COR-L47 (cell line): ENCODE results near the gene CGNL1.

Experiments
- DNase-seq: peaks from one replicate; lab custom pipeline; 2025; lab: John Stamatoyannopoulos, UW

The CGNL1 gene

DNA sequence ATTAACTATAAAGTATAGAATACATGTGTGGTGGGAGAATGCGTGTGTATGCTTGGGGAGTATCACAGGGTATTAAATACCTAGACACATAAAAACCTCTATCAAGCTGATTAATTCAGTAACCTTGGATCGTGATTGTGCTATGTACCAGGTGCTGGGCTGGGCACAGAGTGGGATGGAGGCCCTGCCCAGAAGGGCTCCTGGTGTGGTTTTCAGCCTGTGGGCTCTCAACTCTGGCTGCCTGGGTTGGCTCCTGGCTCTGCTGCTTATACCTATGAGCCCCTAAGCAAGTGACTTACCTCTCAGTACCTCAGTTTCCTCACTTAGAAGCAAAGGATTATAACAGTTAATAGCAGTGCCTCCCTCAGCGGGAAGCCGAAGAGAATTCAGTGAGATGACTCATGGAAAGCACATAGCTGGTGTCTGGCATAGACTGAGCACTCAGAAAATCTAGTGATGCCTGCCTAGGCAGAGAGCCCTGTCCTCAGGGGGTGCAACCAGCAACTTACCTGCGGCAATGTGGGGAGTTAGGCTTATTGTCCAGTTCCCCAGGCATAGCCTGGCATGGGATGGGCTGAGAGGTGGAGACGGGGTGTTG, 124.8 kb downstream of the CGNL1 start:
- DNase-seq = no peak

DNA sequence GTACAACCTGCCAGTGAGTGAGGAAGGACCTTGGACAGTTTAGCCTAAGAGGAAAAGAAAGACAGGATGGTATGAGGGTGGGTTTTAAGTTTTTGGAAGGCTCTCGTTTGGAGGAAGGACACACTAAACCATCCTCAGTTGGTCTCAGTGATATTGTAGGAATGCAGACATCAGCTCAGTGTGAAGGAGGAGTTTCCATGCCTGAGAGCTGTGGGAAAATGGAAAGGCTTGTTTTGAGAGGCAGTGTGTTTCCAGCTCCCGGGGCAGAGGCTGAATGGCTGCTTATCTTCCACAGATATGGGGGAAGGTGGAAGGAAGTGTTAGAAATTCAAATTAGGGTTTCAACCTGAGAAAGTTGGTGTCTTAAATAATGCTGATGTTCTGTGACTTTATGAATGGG, 125.8 kb downstream of the CGNL1 start:
- DNase-seq = no peak

DNA sequence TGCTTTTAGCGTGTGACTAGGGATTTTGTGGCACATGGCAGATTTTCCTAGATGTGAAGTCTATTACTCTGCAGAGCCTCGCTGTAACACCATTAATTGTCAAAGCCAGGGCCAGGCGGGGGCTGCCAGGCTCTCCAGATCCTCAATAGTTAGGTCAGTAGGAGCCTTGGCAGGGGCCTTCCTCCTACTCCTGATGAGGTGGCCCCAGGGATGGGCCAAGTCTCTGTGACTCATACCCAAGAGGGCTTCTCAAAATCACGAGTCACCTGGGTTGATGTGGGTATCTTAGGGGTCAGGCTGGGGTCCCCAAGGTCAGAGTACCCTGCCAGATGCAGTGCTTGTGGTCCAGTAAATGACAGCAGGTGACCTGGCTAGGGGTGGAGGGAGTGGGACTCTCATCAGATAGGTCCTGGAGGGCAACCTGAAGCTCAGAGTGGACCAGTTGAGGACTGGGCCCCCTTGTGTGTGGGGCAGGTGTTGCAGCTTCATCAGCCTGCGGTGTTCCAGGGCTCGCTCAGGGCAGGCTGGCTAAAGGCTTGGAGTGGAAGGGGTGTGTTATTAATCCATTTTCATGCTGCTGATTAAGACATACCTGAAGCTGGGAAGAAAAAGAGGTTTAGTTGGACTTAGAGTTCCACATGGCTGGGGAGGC, 126.9 kb downstream of the CGNL1 start:
- no peak for DNase-seq

DNA sequence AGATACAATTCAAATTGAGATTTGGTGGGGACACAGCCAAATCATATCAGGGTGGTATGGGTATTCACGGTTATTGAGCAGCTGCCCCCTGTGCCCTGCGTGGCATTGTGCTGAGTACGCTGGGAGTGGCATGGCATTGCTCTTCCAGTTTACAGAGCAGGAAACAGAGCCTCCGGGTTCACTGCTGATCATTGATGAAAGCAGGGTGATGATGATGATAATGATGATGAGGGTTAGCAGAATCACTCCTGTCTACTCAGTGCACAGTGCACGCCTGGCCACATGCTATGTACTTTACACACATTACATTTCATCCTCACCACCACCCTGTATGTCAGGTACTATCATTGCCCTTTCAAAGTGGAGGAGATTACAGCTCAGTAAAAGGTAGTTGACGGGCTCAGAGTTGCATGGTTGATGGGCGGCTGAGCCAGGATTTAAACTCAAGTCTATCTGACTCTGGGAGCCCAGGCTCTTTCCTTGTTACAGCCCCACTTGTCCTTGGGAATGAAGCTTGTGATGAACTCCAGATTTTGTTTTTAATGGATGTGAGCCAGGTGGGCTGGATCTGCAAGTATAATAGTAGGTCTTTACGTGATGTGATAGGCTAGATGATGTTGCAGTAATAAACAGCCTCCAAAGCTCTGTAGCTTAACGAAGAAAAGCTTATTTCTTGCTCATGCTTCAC, 127.8 kb downstream of the CGNL1 start:
- no peak for DNase-seq

DNA sequence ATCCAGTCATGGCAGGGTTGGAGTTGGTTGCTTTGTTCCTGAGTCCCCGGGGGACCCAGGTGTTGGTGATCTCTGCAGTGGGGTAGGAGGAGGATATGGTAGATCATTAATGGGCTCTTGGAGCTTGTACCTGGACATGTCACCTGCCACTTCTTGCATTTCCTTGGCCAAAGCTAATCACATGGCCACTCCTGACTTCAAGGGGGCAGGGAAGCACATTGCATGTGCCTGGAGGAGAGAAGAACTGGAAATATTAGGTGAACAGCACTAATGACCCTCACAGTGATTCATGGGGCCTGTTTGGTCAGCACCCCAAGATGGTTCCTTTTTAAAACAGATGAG, 128.3 kb downstream of the CGNL1 start:
- no peak for DNase-seq

DNA sequence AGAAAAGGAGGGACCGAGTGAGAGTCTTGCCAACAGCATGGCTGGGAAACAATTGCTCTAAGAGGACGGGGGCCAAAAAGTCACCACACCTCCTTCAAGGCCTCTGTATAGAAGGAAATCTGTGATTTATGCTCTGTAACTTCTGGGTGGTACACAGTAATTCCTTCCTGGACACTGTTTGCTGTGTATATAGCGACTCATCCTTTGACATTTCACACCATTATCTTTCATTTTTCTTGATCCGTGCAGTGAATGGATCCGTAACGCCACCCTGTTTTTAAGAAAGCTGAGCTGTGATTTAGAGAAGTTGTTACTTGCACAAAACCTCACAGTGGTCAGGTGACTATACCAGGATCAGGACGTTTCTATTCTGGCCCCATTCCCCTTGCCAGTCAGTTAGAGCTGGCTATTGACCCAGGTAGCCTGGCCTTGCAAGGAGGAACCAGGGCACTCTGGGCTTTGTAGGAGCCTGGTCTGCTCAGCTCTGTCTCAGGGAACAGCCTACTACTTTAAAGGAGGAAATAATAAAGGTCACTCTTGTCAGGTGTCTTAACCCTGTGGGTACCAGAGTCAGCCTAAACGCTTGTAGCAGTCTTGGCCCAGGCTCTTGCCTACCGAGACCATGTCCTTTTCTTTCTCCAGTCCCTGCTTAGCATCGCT, 128.9 kb downstream of the CGNL1 start:
- no peak for DNase-seq

DNA sequence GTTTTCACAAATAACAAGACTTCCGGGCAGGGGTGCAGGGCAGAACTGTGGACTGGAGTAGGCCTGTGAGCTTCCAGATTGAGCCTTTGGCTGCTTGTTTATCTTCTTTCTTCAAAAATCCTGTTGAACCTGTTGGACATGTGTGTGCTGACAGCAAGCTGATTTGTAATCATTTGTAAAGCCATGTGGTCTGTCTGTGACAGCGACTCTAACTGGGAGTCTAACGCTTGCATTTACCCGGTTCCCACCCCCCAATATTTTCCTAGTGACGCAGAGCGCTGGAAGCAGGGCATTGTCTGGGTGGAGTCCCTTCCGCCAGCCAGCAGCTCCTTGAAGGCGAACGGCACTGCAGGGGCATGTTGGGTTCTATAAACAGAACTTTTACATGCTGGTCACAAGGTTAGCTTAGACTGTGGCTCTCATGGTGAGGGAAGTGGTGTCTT, 129.7 kb downstream of the CGNL1 start:
- DNase-seq = no peak

DNA sequence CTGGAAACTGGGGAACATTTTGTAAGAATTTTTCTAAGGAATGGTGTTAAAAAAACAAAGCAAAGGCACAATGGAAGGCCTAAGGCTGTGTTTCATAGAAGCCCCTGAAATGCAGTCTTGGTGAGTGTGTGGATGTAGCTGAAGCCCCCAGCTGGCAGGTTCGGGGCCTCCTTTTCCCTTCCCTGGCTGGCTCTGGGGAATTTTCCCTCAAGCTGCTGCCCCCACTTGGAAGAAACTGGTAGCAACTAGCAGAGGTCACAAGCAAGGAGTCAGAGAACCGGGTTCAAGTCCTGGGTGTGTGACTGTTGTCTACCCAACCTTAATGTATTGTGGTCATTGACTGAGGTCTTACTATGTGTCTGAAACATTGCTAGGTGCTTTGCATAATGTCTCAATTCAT, 130.1 kb downstream of the CGNL1 start:
- DNase-seq = no peak

DNA sequence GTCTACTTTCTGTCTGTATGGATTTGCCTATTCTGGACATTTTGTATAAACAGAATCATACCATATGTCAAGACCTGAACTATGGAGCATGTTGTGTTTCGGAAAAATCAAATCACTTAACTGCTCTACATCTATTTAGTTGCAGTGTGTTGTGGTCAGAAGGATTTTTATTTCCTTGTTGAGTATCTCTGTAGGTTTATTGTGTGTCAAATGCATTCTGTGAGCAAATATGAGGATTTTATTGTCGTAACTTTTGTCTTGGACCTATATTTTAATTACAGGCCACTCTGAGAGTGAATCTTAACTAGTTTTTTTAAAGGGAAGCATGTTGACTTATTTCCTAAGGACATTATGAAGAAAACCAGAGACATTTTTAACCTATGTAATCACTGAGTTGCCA, 130.8 kb downstream of the CGNL1 start:
- DNase-seq = no peak

DNA sequence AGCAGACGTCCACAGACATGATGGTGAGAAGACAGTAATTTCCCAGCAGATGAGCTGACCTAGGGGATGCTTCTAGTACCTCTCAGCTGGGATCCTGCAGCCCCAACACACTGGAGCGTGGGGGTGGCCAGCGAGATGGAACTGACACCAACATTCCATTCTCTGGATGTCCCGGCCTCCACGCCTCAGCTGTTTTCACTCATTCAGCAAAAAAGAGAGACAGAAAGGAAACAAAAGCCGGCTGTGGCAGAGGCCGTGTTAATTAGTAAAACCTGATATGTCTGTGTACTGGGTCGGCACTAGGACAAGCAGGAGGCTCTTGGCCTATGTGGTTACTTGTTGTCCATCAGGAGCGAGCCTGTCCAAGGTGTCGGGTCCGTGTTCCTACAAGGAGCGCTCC, 132.8 kb downstream of the CGNL1 start:
- no peak for DNase-seq

DNA sequence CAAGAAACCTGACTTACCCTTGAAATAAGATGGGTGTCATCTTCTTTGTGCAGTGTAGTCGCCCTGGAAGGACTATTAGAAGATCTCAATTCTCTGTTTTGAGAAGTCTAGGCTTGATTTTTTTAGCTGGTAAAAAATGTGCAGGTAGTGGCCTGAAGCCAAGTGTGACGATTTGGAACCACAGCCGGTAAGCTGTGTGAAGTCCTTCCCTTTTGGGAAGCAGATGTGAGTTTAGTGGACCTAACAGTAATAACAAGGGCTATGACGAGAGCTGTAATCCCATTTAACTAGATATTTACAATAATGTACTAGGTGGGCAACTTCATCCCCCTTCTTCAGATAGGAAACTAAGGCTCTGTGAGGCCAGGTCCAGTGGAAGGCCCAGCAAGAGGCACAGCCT, 133.7 kb downstream of the CGNL1 start:
- DNase-seq = no peak

DNA sequence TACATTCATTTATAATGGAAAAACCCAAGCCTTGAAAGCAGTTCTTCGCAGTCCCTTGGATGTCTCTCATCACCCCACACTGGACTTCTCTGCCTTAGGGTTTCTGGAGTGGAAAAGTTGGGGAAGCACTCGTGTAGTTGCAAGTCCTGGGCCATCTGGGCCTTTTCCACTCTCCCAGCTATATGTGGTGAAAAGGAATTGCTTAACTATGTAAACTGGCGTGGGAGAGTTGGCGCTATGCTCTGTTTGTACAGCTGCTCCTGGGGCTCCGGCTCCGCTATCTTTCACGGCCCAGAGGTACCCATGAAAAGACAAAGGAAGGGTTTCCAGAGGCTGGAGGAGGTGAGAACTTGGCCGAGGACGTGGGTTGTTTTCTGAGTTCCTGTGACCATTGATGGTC, 134.3 kb downstream of the CGNL1 start:
- peak; percentile 68 for DNase-seq

DNA sequence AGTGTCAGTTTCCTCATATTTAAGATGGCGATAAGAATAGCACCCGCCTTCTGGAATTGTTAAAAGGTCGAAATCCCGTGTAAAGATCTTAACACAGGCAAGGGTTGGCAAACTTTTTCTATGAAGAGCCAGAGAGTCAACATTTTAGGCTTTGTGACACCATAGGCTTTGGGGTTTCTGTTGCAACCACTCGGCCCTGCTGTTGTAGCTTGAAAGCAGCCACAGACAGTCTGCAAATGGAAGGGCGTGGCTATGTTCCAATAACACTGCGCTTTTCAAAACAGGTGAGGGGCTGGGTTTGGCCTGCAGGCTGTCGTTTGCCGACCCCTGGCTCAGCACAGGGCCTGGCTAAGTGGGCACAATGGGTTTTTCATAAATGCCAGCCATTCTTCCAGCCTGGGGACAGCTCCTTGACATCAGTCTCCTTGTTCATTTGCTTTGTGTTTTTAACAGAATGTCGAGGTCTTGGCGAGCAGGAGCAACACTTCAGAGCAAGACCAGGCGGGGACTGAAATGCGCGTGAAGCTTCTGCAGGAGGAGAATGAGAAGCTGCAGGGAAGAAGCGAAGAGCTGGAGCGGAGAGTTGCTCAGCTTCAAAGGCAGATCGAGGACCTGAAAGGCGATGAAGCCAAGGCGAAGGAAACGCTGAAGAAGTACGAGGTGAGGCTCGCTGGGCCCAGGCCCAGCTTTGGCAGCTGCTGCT, 140.2 kb downstream of the CGNL1 start:
- no peak for DNase-seq

DNA sequence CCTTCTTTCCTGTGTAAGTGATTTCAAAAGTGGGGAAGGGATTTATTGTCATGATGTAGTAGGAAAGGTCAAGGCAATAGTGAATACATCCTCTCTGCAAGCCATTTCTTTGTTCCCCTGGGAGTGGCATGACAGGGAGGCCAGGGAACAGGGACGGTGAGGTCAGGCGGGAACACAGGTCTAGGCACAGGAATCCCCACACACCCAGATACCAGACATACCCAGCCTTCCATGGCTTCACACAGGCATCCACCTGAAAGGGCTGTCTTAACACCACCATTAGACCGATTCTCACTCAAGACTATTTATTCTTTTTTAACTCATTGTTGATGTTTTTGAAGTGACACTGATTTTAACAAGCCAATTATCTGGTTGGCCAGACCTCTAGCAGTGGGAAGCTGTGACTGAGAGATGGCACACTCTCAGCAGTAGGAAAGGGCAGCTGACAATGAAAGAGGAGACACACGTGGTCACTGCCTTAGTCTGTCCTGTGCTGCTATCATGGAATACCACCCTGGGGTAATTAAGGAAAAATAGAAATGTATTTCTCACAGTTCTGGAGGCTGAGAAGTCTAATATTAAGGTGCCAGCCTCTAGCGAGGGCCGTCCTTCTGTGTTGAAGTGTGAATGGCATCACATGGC, 140.8 kb downstream of the CGNL1 start:
- DNase-seq = no peak

DNA sequence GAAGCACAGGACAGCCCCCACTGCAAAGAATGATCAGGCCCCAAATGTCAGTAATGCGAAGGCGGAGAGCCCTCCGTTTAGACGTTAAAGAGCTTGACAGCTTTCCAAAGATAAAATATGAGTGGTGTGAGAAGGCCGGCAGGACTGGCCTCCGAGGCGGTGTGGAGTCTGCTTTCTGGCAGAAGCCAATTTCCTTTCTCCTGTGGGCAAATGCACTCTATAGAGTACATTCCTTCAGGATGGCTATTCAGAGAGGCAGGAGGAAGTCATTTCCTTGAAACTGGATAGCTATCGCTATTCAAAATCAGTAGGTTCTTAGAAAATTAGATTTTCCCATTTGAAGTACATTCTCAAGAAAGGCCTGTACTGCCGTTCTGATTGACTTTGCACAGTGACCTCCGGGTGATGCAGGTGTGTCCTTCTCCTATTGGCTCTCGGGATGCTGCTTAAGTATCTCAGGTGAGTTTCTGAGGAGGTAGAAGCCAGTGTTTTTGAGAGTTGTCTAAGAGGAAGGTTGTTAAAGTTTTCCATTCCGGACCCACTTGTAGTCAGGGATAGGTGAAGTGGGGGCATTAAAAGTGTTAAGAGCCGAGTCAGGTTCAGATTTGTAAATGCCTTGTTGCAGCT, 142.6 kb downstream of the CGNL1 start:
- DNase-seq = no peak

DNA sequence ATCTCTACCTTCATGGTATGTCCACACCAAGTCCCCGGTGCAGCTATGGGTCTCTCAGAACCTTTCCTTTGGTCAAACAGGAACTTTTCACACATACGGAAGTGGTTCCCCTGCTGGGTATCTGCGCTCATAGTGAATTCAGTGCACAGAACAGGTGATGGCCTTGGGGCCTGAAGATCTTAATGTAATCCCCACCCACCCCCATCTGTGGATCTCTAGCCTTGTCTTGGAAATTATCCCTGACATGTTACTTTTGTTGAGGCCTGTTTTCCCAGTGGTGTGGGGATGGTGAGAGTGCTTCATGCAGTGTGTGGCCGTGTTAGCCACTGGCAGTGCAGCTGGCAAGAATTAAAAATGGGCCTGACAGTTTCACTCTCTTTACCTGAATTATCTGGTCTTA, 143.5 kb downstream of the CGNL1 start:
- no peak for DNase-seq

DNA sequence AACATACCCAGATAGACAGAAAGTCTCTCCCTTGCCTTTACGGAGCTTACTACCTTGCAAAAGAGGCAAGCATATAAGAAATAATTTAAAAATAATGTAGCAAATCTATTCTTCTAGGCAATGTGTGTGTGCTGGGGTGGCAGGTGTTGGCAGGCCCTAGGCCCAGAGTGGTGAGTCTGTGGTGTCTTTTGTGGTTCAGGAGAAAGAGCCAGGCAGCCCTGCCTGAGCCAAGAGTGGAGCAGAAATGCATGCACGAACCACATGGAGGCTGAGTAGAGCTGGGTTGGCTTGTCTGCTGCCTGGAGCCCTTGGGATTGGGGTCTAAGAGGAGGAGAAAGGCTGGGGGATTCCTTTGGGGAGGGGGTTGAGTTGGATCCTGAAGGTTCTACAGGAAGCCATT, 145.2 kb downstream of the CGNL1 start:
- no peak for DNase-seq

DNA sequence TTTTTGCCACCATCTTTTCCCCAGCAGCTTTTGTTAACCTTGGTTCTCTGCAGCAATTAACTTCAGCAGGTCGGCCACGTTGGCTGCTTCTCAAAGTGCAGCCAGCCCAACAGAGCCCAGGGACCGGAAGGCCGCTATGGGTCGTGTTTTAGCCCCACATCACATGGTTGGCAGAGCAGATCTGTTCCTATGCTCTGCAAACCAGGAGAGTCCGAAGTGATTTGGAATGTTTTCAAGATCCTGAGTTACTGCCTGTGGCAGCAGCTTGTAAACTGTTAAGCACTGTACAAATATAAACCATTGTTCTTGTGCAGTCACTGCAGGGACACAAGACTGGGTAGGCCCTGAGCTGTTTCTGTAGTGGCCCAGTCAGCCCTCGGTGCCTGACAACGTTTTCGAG, 145.8 kb downstream of the CGNL1 start:
- DNase-seq = peak; percentile 27

DNA sequence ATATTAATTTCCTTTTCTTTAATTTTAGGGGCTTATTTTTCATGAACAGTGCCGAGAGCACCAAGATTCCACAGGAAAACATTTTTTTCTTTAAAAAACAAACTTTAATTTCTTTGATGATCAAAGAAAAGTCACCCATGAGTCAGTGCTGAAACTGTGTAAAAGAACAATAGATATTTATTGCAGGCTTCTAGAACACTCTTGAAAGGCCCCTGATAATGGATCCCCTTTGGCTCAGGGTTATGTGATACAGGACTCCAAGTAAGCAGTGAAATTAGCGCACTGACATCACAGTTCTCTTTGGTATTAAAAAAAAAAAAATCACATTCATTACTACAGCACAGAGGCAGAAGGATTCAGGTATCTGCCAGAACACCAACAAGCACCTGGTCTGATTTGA, 149.3 kb downstream of the CGNL1 start:
- DNase-seq = no peak

DNA sequence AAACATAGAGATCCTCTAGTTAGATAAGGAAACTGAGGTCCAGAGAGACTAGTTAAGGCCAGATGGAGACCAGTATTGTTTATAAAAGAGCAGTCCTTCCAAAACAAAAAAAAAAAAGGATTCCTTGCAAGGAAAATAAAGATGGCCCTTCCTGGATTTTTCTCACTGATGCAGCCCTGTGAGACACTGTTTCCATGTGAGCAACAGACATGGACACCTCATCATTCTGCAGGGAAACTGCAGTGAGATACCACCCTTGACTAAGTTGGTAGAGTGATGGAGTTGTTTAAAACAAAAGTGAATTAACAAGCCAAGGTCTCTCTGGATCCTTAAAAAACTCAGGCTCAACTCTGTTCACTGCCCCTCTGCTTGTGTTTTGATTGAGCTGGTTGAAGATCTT, 149.8 kb downstream of the CGNL1 start:
- no peak for DNase-seq

DNA sequence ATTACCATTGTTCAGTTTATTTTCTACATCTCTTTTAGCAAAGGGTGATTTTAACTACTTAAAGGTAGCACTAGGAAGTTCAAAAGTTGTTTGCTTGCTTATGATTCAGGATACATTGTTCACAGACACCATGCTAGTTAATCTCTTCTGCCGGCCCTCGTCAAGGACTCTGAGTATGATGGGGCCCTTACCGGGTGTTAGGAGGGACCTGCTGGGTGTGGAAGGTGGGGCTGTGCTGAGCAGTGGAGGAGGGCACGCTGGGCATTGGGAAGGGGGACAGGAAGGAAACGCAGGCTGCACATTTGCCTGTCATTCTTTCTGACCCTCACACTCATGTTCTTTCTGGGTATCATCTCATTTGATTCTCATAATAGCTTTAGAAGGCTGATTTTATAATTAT, 150.3 kb downstream of the CGNL1 start:
- no peak for DNase-seq
